Nephron progenitor cell (in vitro differentiated cells): ENCODE results near the gene ZMAT5.

Source experiments
- DNase-seq: peaks from one replicate; pipeline ENCODE4 v3.0.0; 2021
- H3K27ac Mint-ChIP-seq: 2 replicates; pipeline ENCODE4 v1.8.0; 2021; ENCODE audit warnings: mild to moderate bottlenecking, moderate library complexity, mixed read lengths
- H3K27me3 Mint-ChIP-seq: 2 replicates; pipeline ENCODE4 v1.8.0; 2021; ENCODE audit warnings: mild to moderate bottlenecking, low read depth, mixed read lengths; ENCODE audit not compliant: poor library complexity
- H3K36me3 Mint-ChIP-seq: 2 replicates; pipeline ENCODE4 v1.8.0; 2021; ENCODE audit warnings: low read depth, mixed read lengths
- H3K4me1 Mint-ChIP-seq: 2 replicates; pipeline ENCODE4 v1.8.0; 2021; ENCODE audit warnings: mixed read lengths
- H3K4me3 Mint-ChIP-seq: 2 replicates; pipeline ENCODE4 v1.8.0; 2021; ENCODE audit warnings: mild to moderate bottlenecking, moderate library complexity, mixed read lengths
- H3K9me3 Mint-ChIP-seq: 2 replicates; pipeline ENCODE4 v1.8.0; 2021; ENCODE audit warnings: mild to moderate bottlenecking, moderate library complexity, mixed read lengths
- TF ChIP-seq, protein P1 (sequence below): fragments of 200-600 bp; sonication (generic); IDR thresholded peaks from 2 replicates; pipeline ENCODE4 v1.5.0; 2021; ENCODE audit warnings: antibody characterized with exemption

The ZMAT5 gene

DNA sequence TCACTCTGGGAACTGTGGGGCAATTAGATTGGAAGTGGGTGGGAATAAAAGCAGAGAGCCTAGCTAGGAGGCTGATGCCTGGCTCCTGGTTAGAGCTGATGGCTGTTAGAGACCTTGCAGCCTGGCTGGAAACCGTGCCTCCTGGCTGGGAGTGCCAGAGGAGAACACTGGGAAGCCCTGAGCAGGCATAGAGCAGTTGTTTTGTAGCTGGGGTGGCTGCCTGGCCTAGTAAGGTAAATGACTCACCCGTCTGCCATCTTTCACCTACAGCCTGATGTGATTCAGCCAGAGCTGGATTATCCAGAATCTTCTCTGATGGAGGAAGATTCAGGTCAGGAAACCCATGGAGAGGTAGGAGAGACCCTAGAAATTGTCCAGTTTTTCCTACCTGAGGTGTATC, 6.4 kb upstream of the ZMAT5 start:
- no peak overlapping the region for H3K4me3 Mint-ChIP-seq
- peaks cover 4% of the 10 kb centered on the region for H3K27me3 Mint-ChIP-seq
- no peak for DNase-seq
- no peaks in the 10 kb centered on the region for H3K9me3 Mint-ChIP-seq
- peaks cover 20% of the 10 kb centered on the region for H3K36me3 Mint-ChIP-seq
- H3K27ac Mint-ChIP-seq: peak overlapping the region; percentile 64
- peaks cover 14% of the 10 kb centered on the region for H3K4me1 Mint-ChIP-seq
- TF ChIP-seq, protein P1, sequence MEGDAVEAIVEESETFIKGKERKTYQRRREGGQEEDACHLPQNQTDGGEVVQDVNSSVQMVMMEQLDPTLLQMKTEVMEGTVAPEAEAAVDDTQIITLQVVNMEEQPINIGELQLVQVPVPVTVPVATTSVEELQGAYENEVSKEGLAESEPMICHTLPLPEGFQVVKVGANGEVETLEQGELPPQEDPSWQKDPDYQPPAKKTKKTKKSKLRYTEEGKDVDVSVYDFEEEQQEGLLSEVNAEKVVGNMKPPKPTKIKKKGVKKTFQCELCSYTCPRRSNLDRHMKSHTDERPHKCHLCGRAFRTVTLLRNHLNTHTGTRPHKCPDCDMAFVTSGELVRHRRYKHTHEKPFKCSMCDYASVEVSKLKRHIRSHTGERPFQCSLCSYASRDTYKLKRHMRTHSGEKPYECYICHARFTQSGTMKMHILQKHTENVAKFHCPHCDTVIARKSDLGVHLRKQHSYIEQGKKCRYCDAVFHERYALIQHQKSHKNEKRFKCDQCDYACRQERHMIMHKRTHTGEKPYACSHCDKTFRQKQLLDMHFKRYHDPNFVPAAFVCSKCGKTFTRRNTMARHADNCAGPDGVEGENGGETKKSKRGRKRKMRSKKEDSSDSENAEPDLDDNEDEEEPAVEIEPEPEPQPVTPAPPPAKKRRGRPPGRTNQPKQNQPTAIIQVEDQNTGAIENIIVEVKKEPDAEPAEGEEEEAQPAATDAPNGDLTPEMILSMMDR: no peak

DNA sequence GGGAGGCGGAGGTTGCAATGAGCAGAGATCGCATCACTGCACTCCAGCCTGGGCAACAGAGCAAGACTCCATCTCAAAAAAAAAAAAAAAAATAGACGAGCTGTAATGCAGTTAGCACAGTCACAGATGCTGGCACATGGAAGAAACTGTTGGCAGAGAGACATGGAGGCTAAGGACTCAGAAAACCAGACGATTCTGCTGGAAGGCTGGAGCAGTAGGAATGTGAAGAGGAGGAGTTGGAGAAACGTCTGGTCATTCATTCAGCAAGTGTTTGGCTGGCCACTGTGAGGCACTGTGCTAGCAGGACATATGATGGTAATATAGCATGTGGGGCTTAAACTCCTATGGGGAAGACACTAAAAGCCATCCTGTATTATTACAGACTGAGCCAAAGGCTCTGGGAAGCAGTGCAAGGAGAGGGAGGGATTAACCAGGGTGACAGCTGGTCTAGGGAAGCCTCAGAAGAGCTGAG, 5.4 kb upstream of the ZMAT5 start:
- TF ChIP-seq, protein P1: peak; percentile 17
- DNase-seq: no peak
- no peak overlapping the region for H3K4me3 Mint-ChIP-seq
- peaks cover 24% of the 10 kb centered on the region for H3K4me1 Mint-ChIP-seq
- H3K27me3 Mint-ChIP-seq: peaks cover 4% of the 10 kb centered on the region
- no peaks in the 10 kb centered on the region for H3K9me3 Mint-ChIP-seq
- H3K36me3 Mint-ChIP-seq: peaks cover 20% of the 10 kb centered on the region
- H3K27ac Mint-ChIP-seq: no peak overlapping the region

DNA sequence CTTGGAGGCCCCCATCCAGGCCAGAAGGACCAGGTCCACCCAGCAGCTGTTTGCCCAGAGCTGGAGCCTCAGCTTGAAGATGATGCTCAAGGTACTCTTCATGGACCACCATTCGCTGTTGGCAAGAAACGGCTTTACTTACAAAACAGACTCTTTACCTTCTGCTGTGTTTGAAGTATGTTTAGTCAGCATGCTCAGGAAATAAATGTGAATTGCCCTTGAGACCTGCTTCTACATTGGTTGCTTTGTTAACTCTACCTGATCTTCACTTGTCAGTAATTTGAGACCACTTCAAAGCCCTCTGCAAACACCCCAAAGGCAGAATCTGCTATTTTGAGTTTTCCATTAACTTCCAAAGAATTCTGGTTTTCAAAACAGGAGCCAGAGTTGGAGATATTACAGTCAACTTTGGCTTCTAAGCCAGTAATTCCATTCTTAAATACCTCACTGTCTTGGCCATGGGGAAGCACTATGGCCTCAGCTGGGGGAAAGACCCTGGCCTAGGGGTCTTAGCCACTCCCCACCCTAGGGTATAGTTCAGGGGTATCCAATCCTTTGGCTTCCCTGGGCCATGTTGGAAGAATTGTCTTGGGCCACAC, 3.0 kb upstream of the ZMAT5 start:
- H3K36me3 Mint-ChIP-seq: peaks cover 20% of the 10 kb centered on the region
- peaks cover 41% of the 10 kb centered on the region for H3K4me1 Mint-ChIP-seq
- H3K27ac Mint-ChIP-seq: no peak overlapping the region
- TF ChIP-seq, protein P1: no peak
- H3K9me3 Mint-ChIP-seq: no peaks in the 10 kb centered on the region
- H3K27me3 Mint-ChIP-seq: peaks cover 5% of the 10 kb centered on the region
- H3K4me3 Mint-ChIP-seq: peak overlapping the region; percentile 45
- DNase-seq: no peak

DNA sequence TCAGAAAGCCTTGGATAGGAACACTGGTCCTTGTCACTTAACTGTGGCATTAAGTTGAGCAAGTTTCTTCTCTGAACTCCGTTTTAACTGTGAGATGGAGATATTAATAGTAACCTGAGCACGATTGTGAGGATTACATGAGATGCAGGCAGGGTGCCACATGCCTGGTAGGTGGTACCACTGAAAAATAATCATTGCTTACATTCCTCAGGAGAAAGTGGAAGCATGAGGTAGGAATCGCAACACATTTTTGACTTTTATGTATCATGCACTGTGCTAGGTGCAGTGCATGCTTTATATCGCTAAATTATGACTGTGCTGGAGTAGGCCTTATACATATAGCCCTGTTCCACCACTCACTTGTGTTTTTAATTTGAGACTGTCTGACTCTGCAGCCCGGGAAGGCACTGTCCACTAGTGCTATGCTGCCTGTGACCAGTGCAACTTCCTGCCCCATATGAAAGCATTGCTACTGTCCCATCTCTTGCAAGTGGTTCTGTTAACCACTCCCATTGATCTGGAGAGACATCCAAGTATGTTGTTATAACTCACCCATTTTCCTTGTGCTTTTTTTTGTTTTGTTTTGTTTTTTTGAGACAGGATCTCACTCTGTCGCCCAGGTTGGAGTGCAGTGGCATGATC, 1.4 kb upstream of the ZMAT5 start:
- peaks cover 5% of the 10 kb centered on the region for H3K27me3 Mint-ChIP-seq
- no peaks in the 10 kb centered on the region for H3K9me3 Mint-ChIP-seq
- peaks cover 20% of the 10 kb centered on the region for H3K36me3 Mint-ChIP-seq
- H3K27ac Mint-ChIP-seq: peak overlapping the region; percentile 61
- TF ChIP-seq, protein P1: no peak
- H3K4me1 Mint-ChIP-seq: peaks cover 44% of the 10 kb centered on the region
- DNase-seq: no peak
- peak overlapping the region; percentile 100 for H3K4me3 Mint-ChIP-seq

DNA sequence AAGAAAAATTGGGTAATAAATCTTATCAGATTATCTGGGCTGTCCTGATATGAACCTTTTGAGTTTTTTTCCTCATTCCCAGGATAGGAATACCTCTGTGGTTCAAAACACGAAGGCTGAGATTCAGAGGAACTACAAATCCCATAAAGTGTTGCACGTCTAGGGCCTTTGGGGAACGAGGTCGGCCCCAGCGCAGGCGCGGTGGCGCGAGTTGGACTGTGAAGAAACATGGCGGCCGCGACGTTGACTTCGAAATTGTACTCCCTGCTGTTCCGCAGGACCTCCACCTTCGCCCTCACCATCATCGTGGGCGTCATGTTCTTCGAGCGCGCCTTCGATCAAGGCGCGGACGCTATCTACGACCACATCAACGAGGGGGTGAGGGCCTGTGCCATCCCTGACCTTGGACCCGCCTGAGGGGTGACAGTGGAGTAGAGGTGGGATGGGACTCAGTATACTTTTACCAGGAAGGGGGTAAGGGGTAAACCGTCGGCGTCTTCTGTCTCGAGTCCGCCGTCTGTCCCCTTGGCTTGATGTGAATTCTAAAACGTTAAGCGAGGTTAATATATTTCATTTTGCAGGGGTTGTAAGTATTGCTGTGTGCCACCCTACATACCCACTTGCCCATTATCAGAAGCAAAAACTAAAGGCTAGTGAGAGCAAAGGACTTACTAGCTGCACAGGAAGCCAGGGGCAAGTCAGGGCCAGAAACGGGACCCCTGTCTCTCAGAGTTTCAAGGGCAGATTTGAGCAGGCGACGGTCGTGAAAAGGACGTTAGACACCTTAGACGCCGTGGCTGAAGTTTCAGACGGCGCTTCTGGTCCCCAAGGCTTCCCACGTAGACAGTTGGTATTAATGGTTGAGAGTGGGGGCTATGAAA, 604 bp upstream of the ZMAT5 start, which contains the start of gene UQCR10:
UQCR10 (plus strand) TSS at position 199 of the 881 bp plus-strand sequence; CDS start at position 229, 30 bp downstream.
- Mint-ChIP-seq H3K27ac (peak within 1 kb of the TSS; percentile 100), H3K36me3 (peaks cover 20% of the 10 kb centered on the region), H3K27me3 (peaks cover 5% of the 10 kb centered on the region), H3K9me3 (no peaks in the 10 kb centered on the region), H3K4me3 (peak within 1 kb of the TSS; percentile 100), H3K4me1 (peaks cover 44% of the 10 kb centered on the region)
- TF ChIP-seq, protein P1: no peak
- peak; percentile 98 for DNase-seq
